Dendritic cell treated with granulocyte-macrophage colony-stimulating factor and Interleukin-4, amounts not matched to agents 40 ng/mL and 50 ng/mL, for 4 days (primary cell): ENCODE results near the gene CPSF6.
"Not testable (repeated sequence)": the region's sequence is repeated elsewhere in the genome, so short reads cannot be mapped to it uniquely, and the experiment has no call there.

Experiments
- H3K27ac Mint-ChIP-seq: one replicate; pipeline ENCODE4 v1.8.0; 2022; ENCODE audit warnings: mild to moderate bottlenecking, mixed read lengths
- H3K27me3 Mint-ChIP-seq: one replicate; pipeline ENCODE4 v1.8.0; 2022; ENCODE audit warnings: mild to moderate bottlenecking, mixed read lengths
- H3K36me3 Mint-ChIP-seq: one replicate; pipeline ENCODE4 v1.8.0; 2022; ENCODE audit warnings: low read depth, mixed read lengths
- H3K4me1 Mint-ChIP-seq: one replicate; pipeline ENCODE4 v1.8.0; 2022; ENCODE audit warnings: low read depth, mixed read lengths
- H3K4me3 Mint-ChIP-seq: one replicate; pipeline ENCODE4 v1.8.0; 2022; ENCODE audit warnings: mild to moderate bottlenecking, moderate library complexity, mixed read lengths
- H3K9me3 Mint-ChIP-seq: one replicate; pipeline ENCODE4 v1.8.0; 2022; ENCODE audit warnings: mixed read lengths
- intact Hi-C: fragments of 100-400 bp; cut with micrococcal nuclease; formaldehyde crosslinking; loops from one replicate; pipeline ENCODE4 v1.15.0; 2022

CPSF6 gene, protein sequence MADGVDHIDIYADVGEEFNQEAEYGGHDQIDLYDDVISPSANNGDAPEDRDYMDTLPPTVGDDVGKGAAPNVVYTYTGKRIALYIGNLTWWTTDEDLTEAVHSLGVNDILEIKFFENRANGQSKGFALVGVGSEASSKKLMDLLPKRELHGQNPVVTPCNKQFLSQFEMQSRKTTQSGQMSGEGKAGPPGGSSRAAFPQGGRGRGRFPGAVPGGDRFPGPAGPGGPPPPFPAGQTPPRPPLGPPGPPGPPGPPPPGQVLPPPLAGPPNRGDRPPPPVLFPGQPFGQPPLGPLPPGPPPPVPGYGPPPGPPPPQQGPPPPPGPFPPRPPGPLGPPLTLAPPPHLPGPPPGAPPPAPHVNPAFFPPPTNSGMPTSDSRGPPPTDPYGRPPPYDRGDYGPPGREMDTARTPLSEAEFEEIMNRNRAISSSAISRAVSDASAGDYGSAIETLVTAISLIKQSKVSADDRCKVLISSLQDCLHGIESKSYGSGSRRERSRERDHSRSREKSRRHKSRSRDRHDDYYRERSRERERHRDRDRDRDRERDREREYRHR

DNA sequence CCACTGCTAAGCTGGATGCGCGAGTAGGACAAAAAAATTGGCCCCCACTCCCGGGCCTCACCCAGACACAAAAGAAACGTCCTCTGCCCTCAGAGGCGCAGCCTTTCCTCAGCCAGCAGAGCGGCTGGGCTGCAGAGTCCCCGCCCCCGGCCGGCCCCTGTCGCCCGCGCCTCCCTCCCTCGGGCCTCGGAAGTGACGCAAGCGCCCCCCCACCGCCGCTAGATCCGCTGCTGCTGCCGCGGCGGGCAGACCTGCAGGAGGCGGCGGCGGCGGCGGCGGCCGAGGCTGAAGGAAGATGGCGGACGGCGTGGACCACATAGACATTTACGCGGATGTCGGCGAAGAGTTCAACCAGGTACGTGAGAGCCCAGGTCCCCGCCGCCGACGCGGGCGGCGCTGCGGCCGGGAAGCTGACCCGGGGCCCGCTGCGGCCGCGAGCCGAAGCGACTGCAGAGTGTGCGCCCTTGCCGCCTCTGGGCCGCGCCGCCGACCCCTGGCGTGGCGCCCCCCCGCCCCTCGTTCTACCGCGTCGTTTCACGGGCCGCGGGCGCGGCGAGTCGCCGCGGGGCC, at the start of gene CPSF6:
CPSF6 (plus strand) TSS at position 218 of the 570 bp plus-strand sequence; CDS start at position 296, 78 bp downstream.
- H3K4me3 Mint-ChIP-seq = peak within 1 kb of the TSS; percentile 100
- intact Hi-C loops = no loop called here
- no peaks in the 10 kb centered on the region for H3K27me3 Mint-ChIP-seq
- H3K9me3 Mint-ChIP-seq = no peaks in the 10 kb centered on the region
- peaks cover 23% of the 10 kb centered on the region for H3K4me1 Mint-ChIP-seq
- H3K36me3 Mint-ChIP-seq = peaks cover 16% of the 10 kb centered on the region
- peak within 1 kb of the TSS; percentile 99 for H3K27ac Mint-ChIP-seq

DNA sequence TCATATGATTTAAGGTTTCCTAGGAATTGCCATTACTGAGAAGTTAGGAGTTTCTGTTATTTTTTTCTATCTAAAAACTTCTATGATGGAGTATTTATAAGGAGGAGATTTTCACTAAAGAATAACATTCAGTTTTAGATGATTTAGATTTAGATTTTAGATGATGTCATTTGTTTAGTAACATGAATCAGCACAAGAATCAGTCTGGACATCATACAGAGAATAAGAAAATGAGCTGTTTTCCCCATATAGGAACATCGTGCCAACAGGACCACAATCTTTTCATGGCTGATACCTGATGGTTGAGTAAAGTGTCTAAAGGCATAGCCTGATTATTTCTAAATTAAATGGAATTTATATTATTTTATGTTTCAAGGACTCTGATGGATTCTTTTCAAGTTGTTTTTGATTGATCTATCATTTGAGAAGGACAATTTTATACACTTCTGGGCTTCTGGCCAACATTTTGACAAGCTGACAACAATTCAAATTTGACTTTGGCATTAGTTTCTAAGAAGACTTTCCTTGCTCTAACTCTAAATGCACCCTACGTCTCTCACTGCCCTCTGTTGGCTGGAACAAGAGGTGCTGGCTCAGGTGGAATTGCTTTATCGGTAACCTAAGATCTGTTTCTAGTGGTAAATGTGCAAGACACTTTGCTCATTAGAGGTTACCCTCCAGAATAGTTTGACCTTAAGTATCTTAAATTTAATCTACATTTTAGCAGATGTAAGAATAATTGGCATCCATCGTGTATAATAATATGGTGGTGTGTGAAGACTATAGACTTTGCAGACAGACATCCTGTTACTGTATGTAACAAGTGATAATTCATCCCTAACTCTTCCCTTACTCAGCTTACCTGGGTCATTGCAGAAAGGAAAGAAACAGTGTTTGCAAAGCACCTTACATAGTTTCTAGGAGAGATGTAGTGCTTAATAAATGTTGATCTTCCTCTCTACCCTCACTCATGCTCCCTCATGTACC, 42.8 kb upstream of the CPSF6 start:
- no peak overlapping the region for H3K27ac Mint-ChIP-seq
- H3K9me3 Mint-ChIP-seq = peaks cover 60% of the 10 kb centered on the region
- H3K36me3 Mint-ChIP-seq = no peaks in the 10 kb centered on the region
- no peak overlapping the region for H3K4me3 Mint-ChIP-seq
- H3K4me1 Mint-ChIP-seq = no peaks in the 10 kb centered on the region
- H3K27me3 Mint-ChIP-seq = no peaks in the 10 kb centered on the region
- intact Hi-C loops = no loop called here

DNA sequence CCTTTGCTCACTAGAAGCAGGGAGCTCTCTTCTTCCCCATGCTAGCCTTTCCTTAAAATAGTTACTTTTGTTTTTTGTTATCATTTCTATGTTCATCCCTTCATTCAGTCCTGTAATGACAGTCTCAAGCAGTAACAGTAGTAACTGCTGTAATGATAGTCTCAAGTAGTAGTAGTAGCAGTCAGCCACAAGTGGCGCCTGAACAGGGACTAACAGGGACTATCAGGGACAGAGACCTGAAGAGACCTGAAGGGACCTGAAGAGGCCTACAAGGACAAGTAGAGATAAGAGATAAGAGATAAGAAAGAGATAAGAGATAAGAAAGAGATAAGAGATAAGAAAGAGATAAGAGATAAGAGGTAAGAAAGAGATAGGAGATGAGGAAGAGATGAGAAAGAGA, 39.4 kb upstream of the CPSF6 start:
- H3K27me3 Mint-ChIP-seq, H3K4me3 Mint-ChIP-seq, H3K4me1 Mint-ChIP-seq, H3K27ac Mint-ChIP-seq, H3K36me3 Mint-ChIP-seq, intact Hi-C loops: not testable (repeated sequence)
- H3K9me3 Mint-ChIP-seq = peaks cover 62% of the 10 kb centered on the region

DNA sequence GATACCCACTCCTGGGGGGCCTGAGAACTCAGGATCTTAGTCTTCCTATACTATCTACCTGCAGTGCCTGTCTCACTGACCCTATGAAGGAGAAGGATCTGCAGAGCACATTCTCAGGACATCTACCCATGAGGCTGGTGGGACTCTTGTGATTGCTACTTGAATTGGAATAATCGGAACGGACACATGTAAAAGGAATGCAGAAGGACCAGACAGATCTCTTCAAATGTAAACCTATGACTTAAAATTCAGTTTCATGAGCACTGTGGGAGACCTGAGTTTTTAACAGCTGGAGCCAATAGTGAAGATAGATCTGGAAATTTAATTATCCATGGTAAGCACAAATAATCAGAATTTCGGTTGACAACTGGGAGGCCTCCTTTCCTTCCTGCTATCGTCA, 35.2 kb upstream of the CPSF6 start:
- Mint-ChIP-seq H3K9me3 (peaks cover 61% of the 10 kb centered on the region), H3K36me3 (no peaks in the 10 kb centered on the region), H3K4me3 (no peak overlapping the region), H3K27ac (no peak overlapping the region), H3K4me1 (no peaks in the 10 kb centered on the region), H3K27me3 (no peaks in the 10 kb centered on the region)
- intact Hi-C loops = no loop called here

DNA sequence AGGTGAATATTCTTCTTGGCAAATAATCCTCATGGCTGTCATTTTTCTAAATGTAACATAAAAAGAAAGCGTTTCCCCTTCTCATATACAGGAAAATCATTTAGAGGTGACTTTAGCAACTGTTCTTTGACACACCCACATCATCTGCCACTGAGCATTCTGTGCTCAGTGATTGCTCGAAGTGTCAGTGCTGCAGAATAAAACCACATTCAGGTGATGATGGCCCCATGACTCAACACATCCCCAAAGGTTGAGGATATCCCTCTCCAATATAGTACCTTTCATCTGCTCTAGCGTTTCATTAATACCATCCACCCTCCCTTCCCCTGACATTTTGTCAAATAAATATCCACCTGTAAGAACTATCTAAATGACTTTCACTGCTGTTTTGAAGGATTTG, 28.7 kb upstream of the CPSF6 start:
- intact Hi-C loops = no loop called here
- H3K4me3 Mint-ChIP-seq = no peak overlapping the region
- H3K36me3 Mint-ChIP-seq = no peaks in the 10 kb centered on the region
- no peaks in the 10 kb centered on the region for H3K27me3 Mint-ChIP-seq
- no peak overlapping the region for H3K27ac Mint-ChIP-seq
- H3K4me1 Mint-ChIP-seq = no peaks in the 10 kb centered on the region
- H3K9me3 Mint-ChIP-seq = peaks cover 23% of the 10 kb centered on the region

DNA sequence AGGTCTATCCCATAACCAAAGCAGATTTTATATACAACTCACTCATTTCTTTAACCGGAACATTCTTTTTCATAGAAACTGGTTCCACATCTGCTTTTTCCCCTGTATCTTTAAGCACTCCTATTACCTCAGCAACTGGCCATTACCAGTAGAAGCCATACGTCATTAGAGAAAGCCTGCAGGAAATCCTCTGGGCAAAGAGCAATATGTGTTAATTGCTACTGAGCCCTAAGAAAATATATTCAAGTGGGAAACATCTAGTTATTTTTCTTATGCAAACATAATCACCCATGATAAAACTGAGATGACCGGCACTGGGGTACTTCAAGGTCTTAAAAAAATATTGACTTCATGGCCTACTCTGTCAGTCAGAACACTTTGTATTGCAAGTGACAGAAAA, 28.2 kb upstream of the CPSF6 start:
- Mint-ChIP-seq H3K9me3 (peaks cover 21% of the 10 kb centered on the region), H3K36me3 (no peaks in the 10 kb centered on the region), H3K4me3 (no peak overlapping the region), H3K27ac (no peak overlapping the region), H3K4me1 (no peaks in the 10 kb centered on the region), H3K27me3 (no peaks in the 10 kb centered on the region)
- intact Hi-C loops = no loop called here

DNA sequence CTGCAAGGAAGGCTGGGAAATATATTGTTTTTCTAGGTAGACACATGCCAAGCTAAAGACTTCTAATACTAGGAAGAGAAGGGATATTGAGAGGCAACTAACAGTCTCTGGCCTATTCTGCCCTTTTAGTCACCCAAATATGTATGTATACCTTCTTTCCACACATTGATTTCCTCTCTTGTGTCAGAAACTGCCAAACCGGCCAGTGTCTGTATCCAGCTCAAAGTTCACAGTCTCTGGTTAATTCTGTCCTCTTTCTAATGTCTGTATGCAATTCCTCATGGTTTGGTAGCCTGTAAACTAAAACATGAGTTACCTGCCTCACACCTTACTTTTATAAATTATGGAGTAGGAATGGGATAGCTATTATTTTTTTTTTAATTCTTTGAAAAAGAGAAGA, 25.2 kb upstream of the CPSF6 start:
- no peaks in the 10 kb centered on the region for H3K4me1 Mint-ChIP-seq
- no peaks in the 10 kb centered on the region for H3K9me3 Mint-ChIP-seq
- H3K36me3 Mint-ChIP-seq = no peaks in the 10 kb centered on the region
- H3K27me3 Mint-ChIP-seq = no peaks in the 10 kb centered on the region
- no peak overlapping the region for H3K4me3 Mint-ChIP-seq
- H3K27ac Mint-ChIP-seq = no peak overlapping the region
- intact Hi-C loops = no loop called here

DNA sequence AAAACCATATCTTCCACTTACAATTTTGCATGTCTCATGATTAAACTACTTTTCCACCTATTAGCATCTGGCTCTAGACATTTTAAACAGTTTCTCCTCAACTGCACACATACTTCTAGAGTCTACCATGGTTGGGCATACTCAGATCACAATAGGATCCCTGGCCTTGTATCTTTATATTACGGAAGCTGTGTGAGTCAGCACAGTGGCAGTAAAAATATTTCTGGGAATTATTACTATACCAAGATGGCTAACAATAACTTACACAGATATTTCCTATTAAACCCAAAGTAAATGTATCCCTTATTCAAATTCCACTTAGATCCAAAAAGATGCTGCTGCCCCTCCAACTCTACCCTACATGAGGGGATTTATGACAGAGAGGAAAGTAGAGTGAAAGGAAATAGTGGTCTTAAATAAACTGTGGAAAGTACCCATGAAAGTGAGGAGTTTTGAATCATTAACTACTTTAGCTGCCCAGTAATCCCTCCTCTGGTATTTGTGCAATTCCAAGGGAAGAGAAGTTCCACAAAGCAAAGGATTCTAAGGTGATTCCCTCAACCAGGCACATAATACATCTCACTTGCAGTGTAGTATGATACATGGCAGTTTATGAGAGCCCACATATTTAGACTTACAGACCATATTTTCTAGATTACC, 14.0 kb upstream of the CPSF6 start:
- Mint-ChIP-seq H3K27me3 (no peaks in the 10 kb centered on the region), H3K4me3 (no peak overlapping the region), H3K9me3 (peaks cover 13% of the 10 kb centered on the region), H3K27ac (no peak overlapping the region), H3K4me1 (no peaks in the 10 kb centered on the region), H3K36me3 (no peaks in the 10 kb centered on the region)
- intact Hi-C loops = no loop called here

DNA sequence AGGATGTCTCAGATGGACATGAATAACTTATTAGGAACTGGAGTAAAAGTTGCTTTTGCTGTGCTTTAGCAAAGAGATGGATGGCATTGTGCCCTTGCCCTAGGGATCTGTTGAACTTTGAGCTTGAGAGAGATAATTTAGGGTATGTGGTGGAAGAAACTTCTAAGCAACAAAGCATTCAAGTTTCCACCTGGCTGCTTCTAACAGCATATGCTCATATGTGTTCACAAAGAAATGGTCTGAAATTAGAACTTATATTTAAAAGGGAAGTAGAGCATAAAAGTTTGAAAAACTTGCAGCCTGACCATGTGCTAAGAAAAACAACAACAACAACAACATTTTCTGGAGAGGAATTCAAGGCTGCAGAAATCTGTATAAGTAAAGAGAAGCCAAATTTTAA, 7.9 kb upstream of the CPSF6 start:
- Mint-ChIP-seq H3K36me3 (no peaks in the 10 kb centered on the region), H3K9me3 (peaks cover 27% of the 10 kb centered on the region), H3K4me3 (no peak overlapping the region), H3K4me1 (no peaks in the 10 kb centered on the region), H3K27me3 (no peaks in the 10 kb centered on the region), H3K27ac (no peak overlapping the region)
- intact Hi-C loops = no loop called here

DNA sequence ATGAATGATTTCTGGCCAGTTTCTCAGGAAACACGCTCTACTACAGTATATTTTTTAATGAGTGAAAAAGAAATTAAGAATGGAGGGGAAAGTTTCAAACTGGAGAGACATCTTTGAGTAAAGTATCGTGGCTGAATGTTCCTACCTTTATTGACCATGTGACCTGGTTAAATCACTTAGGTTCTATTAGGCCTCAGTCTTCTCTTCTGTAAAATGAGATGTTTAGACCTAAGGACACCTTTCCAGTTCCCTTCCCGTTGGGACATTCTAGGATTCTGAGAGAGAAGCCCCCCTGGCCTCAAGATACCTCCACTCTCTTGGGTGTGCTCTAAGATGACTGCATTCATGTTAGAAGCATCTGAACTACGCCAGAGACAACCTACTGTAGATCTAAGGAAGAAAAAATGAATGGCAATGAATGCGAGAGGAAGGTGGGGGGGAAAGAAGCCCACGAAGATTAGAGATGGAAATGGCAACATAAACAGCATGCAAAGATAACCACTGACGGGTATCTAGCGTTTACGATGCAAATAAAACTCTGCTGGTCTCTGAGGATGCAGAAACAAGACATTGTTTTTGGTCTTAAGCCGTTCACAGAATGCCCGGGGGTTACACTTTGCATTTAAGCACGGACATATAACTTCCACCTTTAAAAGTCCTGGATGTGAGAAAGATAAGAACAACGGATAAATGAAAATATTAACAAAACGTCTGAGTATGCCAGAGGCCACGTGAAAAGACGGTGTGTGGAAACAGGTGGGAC, 599 bp upstream of the CPSF6 start:
- intact Hi-C loops = no loop called here
- Mint-ChIP-seq H3K9me3 (no peaks in the 10 kb centered on the region), H3K36me3 (peaks cover 9% of the 10 kb centered on the region)

DNA sequence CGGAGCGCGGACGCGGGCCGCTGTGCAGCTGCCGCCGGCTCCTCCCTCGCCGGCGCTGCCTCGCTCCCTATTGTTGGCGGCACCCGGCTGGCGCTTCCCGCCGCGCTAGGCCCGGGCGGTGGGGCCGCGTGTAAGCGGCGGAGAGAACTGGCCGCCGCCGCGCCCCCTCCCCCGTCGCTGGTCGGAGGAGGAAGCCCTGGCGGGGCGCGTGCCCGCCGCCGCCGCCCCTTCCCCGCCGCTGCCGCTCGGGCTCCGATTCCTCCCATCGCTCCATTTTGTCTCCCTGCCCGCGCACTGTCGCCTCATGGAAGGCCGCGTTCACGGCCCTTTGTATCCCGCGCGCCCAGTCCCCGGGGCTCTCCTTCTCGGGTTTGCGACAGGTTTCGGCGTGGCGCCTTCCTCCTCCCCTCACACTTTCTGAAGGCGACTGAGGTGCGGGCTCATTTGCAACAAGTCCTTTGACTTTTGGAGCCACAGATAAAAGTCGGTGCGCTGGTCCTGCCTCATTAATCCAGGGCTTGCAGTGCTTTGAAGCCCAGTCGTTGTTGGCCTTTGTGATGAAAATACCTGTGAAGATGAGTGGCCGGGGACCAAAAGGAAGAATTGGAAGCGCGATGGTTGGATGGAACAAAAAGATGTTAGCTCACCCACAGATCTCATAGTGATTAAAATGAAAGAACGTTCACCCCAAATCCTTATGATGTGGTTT, 707 bp downstream of the CPSF6 start:
- peak overlapping the region; percentile 100 for H3K4me3 Mint-ChIP-seq
- peaks cover 23% of the 10 kb centered on the region for H3K4me1 Mint-ChIP-seq

More for the DNA sequence above, 599 bp upstream of the CPSF6 start:
- Mint-ChIP-seq H3K27ac (peak overlapping the region; percentile 99), H3K27me3 (no peaks in the 10 kb centered on the region), H3K4me1 (peaks cover 23% of the 10 kb centered on the region), H3K4me3 (peak overlapping the region; percentile 77)

DNA sequence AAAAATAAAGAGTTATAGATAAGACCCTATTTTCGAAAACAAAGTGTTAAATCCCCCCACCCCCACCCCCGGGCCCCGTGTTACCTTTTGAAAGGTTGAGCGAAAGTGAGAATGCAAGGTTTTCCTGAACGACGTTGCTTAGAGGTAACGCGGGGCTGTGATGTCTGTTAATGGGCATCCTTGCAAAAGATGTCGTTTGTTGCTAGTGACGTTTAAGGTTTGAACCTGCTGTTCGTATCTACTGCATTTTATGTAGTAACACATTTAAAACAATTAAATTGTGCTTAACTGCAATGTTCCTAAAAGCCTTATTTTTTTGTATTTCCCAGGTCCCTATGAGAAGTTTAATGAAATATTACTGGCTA, 1.2 kb downstream of the CPSF6 start:
- H3K4me3 Mint-ChIP-seq = peak overlapping the region; percentile 100
- peaks cover 16% of the 10 kb centered on the region for H3K36me3 Mint-ChIP-seq
- H3K27ac Mint-ChIP-seq = peak overlapping the region; percentile 99
- H3K9me3 Mint-ChIP-seq = no peaks in the 10 kb centered on the region
- H3K27me3 Mint-ChIP-seq = no peaks in the 10 kb centered on the region
- peaks cover 25% of the 10 kb centered on the region for H3K4me1 Mint-ChIP-seq
- intact Hi-C loops = no loop called here

More for the DNA sequence above, 707 bp downstream of the CPSF6 start:
- H3K9me3 Mint-ChIP-seq = no peaks in the 10 kb centered on the region
- H3K27ac Mint-ChIP-seq = peak overlapping the region; percentile 99
- H3K27me3 Mint-ChIP-seq = no peaks in the 10 kb centered on the region
- intact Hi-C loops = no loop called here
- H3K36me3 Mint-ChIP-seq = peaks cover 16% of the 10 kb centered on the region
